ENCODE data around the gene SYMPK. TPM values are rescaled to one million over a fixed set of nuclear protein-coding genes. Genes with fewer than 3 reads are reported as not detected.

SYMPK gene
- polyA plus RNA-seq, 1 donor = 34.5 TPM

DNA sequence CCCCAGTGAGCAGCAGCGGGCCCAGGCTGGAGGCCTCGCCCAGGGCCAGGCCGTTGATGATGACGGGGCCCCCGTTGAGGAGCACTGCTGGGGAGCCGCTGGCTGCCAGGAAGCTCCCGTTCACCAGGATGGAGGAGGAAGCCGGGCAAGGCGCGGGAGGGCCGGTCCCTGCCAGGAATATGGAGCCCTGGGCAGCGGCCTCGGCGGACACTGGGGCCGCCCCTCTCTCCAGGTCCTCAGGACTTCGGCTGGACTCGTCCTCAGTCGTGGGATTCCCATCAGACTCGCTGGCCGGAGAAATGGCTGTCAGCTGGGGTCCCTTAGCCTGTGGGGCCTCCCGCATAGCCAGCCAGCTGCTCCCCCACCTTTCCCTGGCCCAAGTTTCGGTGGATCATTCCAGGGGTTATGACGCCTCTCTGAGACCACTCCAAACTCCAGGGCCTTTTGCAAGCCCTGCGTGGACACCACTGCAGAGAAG is 96.0 kb downstream of the SYMPK start:
- no peak for DNase-seq (ENCODE audit: low read depth)

DNA sequence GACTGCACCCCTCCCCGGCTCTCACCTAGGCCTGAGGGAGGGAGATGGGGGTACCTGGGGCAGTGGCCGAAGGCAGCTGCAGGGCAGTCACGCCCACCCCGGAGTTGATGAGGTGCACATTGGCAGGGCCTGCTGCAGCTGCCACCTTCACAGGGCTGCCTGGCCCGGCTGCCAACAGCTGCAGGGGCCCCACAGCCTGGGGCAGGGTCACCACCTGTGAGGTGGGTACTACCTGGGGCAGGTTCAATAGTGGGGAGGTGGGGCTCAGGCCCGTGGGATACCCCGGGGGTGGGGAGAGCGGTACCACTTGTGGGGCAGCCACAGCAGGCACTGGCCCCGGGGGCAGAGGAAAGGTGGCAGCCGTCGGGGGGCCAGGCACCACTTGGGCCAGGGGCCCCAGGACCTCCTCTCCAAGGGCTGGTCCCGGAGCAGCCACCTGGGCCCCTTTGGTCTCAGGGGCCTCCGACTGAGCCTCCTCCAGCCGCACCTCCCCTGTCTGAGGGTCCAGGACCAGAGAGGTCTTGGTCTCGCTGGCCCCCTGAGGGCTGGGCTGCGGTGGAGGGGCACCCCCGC is 96.6 kb downstream of the SYMPK start:
- no peak for DNase-seq (ENCODE audit: low read depth)

DNA sequence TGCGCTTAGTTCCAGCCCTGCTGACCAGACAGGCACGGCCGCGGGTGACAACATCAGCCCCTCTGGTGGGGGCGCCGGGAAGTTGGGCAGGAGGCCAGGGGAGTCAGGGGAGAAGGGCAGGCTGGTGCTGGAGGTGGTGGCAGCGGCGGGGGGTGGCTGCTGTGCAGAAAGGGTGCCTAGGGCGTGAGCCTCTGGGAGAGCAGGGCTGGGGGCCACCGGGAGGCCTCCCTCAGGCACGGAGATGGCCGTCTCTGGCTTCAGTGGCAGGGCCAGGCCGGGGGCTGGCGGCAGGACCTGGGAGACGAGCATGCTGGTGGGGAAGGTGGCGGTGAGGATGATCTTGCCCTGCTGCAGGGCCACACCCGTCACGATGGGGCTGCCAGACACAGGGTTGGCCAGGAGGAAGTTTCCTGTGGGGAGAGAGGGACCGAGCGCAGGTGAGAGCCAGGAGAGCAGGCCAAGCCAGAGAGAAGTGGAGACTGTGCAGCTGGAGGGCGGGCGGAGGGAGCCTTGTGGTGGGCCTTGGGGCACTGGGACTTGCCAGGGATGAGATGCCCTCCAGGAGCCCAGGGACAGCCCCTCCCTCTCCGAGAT is 97.1 kb downstream of the SYMPK start:
- DNase-seq (ENCODE audit: low read depth) = no peak

Other genes starting within 250 kb of the SYMPK start
- 8.9 TPM for gene EML2, start 223.8 kb downstream of the SYMPK start, polyA plus RNA-seq (ENCODE audit: insufficient read length)
- 0.15 TPM for gene GIPR, start 194.9 kb downstream of the SYMPK start, polyA plus RNA-seq (ENCODE audit: insufficient read length)
- gene SNRPD2, start 171.2 kb downstream of the SYMPK start, polyA plus RNA-seq (ENCODE audit: insufficient read length) = 268 TPM
- 4.4 TPM for gene QPCTL, start 170.5 kb downstream of the SYMPK start, polyA plus RNA-seq (ENCODE audit: insufficient read length)
- 13.5 TPM for gene FBXO46, start 132.3 kb downstream of the SYMPK start, polyA plus RNA-seq (ENCODE audit: insufficient read length)
- not detected for gene MEIOSIN, start 129.7 kb downstream of the SYMPK start, polyA plus RNA-seq (ENCODE audit: insufficient read length)
- gene SIX5, start 93.9 kb downstream of the SYMPK start, polyA plus RNA-seq (ENCODE audit: insufficient read length) = 19.0 TPM
- 382 TPM for gene DMPK, start 80.7 kb downstream of the SYMPK start, polyA plus RNA-seq (ENCODE audit: insufficient read length)
- gene DMWD, start 70.3 kb downstream of the SYMPK start, polyA plus RNA-seq (ENCODE audit: insufficient read length) = 46.3 TPM
- not detected for gene RSPH6A, start 47.8 kb downstream of the SYMPK start, polyA plus RNA-seq (ENCODE audit: insufficient read length)
- gene FOXA3, start 1.2 kb upstream of the SYMPK start, polyA plus RNA-seq (ENCODE audit: insufficient read length) = not detected
- 17.3 TPM for gene IRF2BP1, start 23.0 kb upstream of the SYMPK start, polyA plus RNA-seq (ENCODE audit: insufficient read length)
- 4.9 TPM for gene MYPOP, start 39.5 kb upstream of the SYMPK start, polyA plus RNA-seq (ENCODE audit: insufficient read length)
- gene NANOS2, start 51.6 kb upstream of the SYMPK start, polyA plus RNA-seq (ENCODE audit: insufficient read length) = not detected
- 3.6 TPM for gene NOVA2, start 110.7 kb upstream of the SYMPK start, polyA plus RNA-seq (ENCODE audit: insufficient read length)
- gene CCDC61, start 132.3 kb upstream of the SYMPK start, polyA plus RNA-seq (ENCODE audit: insufficient read length) = 6.9 TPM
- 0.85 TPM for gene PGLYRP1, start 159.9 kb upstream of the SYMPK start, polyA plus RNA-seq (ENCODE audit: insufficient read length)
- gene IGFL4, start 177.9 kb upstream of the SYMPK start, polyA plus RNA-seq (ENCODE audit: insufficient read length) = 5.1 TPM

All from forelimb muscle (tissue), 1 donor.